ENCODE data around the gene NR6A1.

NR6A1 gene

DNA sequence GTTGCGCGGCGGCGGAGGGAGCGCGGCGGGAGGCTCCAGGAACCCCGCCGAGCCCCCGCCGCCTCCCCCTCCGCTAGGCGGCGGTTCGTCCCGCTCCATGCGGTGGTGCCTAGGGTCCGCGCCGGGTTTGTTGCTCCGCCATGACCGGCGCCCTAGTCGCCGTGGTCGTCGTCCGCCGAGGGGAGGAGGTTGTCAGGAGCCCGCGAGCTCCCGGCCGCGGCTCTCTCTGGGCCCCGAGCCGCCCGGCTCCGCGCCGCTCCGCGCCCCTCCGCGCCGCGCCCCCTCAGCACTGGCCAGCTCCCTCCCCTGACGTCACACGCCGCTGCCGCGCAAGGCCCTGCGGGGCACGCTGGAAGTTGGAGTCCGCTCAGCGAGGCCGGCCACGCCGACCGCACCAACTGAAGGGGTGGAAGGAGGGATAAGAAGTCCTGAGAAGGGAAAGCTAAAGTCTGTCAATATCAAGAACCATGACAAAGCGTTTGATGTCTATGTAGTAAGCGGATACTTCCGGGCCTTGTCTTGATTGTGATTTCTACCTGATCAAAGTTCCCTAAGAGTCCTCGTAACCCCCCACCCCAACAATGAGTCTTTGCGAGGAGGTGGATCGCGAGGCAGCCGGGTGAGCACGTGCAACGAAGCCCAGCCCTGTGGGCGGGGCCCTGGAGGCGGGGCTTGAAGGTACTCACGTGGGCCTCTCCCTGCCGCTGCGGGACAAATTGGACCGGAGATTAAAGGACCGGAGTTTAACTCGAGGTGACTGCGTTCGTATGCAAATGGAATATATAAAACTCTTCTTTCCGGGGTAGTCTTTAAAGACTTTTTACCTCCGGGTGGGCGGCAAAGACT lies at the start of gene NR6A1:
NR6A1 (minus strand) TSS at position 291 of the 846 bp plus-strand sequence.
- peak; percentile 96 for DNase-seq (ENCODE audit: low spot score)

DNA sequence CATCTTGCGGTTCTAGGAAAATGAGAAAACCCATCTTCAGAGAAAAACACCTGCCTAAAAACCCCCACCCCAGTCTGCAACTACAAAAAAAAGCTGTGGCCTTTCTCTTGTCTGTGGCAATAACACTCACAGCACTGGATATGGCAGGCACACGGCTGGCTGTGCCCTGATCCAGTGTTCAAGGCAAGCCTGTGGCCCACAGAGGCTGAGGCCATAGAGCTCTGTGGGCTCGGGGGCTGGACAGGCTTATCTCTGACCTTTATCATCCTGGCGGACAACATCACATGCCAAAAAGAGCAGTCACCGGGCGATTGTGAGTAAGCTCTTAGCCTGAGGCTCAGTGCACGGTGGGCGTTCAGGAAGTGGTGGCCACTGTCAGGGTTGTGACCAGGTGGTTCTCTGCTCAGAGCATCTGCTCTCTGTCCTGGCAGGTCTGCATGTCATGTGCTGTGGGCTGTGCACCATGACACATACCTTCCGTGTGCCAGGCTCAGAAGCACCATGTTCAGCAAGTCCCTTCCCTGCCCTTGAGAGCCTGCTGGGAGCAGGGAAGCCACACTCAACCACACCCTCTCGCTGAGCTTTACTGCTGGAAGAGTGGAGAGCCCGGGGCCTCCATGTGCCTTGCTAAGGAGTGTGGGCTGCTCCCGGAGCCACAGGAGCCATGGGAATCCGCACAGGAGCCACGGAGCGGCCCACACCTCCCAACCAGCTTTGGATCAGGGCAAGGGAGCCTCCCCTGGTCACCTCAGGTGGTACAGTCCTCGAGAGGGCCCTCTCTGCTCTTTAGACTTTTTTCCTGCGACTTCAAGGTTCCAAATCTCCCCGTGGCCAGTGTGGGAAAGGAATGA lies 47.5 kb upstream of the NR6A1 start:
- no peak for DNase-seq (ENCODE audit: low spot score)

DNA sequence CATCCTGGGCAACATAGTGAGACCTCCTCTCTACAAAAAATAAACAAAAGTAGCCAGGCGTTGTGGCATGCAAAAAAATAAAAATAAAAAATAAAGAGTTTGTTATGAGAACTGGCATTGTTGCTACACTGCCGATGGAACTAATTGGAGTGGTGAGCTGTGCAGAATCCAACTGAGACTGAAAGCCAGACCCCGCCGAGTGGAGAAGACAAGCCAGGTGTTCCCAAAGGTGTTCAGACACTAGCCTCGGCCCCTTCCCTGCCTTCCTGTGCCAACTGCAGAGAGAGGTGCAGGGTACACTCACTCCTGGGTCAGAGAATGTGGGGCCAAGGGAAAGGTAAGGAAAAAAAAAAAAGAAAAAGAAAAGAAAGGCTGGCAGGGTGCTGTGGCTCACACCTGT lies 44.5 kb upstream of the NR6A1 start:
- DNase-seq (ENCODE audit: low spot score) = no peak

DNA sequence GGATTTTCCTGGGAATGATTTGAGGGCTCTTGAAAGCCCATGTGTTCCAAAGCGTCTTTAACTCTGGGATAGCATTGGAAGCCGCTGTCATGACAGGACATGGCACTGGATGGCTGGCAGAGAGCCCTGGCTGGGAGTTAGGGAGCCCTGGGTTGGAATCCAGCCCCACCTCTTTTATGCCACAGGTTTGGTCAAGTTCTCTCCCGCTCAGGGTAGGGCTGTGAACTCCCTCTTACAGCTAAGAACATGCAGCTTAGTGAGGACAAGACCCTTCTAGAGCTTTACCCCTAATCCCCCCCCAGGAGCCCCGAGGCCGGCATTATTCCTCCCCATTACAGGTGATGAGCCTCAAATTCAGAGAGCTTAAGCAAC lies 43.0 kb upstream of the NR6A1 start:
- no peak for DNase-seq (ENCODE audit: low spot score)

DNA sequence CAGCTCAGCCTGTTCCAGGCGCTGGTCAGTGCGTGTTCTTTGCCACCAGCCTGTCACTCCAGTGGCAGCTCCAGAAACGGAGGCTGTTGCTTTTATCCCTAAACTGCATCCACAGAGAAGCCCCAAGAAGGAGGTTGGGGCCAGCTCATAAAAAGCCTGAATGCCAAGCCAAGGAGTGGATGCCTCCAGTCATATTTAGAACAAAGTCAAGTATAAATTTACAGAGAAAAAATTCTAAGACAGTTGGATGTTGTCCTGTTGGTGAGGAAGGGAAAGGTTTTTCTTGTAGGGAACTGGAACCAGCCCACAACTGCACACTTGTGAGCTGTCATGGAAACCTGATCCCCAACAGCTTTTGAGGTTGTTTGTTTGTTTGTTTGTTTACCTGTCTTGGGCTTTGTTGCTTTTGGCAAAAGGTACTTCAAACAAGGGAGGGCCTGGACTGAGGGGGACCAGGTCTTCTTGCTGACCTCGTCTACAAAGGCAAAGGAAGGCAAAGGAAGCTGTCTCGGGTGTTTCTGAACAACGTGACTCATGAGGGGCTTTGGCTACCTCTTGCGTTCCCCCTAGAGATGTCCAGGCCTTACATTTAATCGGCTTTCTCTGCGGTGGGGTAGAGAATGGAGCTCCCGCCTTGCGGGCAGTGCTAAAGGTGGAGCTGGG lies 42.5 kb upstream of the NR6A1 start:
- DNase-seq (ENCODE audit: low spot score) = no peak

DNA sequence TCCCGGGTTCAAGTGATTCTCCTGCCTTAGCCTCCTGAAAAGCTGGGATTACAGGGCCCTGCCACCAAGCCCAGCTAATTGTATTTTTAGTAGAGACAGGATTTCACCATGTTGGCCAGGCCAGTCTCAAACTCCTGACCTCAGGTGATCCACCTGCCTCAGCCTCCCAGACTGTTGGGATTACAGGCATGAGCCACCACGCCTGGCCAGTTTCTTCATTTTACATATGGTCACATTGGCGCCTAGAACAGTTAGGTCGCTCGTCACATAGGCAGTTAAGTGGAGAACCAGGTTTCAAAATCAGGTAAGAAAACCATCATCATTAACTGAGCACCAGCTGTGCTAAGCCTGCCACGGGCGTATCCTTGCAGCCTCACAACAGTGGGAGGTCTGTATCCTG lies 41.9 kb upstream of the NR6A1 start:
- no peak for DNase-seq (ENCODE audit: low spot score)

DNA sequence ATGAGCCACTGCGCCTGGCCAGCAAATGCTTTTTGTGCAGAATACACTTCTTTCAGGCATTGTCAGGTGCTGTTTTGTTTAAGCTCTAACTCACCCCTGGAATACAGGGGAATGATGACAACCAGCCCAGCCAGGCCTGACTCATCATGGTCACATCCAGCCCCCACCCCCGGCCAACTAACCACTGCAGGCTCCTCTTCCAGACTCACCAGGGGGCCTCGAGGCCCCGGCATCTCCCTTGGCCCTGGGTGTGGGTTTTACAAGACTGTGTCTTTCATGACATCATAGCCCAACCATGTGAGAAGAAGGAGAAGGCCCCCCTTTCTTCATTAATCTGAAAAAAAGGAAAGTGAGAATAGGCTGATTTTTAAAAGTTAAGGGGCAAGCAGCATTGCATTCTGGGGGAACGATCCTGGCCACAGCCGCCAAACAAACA lies 41.3 kb upstream of the NR6A1 start:
- DNase-seq (ENCODE audit: low spot score) = no peak

DNA sequence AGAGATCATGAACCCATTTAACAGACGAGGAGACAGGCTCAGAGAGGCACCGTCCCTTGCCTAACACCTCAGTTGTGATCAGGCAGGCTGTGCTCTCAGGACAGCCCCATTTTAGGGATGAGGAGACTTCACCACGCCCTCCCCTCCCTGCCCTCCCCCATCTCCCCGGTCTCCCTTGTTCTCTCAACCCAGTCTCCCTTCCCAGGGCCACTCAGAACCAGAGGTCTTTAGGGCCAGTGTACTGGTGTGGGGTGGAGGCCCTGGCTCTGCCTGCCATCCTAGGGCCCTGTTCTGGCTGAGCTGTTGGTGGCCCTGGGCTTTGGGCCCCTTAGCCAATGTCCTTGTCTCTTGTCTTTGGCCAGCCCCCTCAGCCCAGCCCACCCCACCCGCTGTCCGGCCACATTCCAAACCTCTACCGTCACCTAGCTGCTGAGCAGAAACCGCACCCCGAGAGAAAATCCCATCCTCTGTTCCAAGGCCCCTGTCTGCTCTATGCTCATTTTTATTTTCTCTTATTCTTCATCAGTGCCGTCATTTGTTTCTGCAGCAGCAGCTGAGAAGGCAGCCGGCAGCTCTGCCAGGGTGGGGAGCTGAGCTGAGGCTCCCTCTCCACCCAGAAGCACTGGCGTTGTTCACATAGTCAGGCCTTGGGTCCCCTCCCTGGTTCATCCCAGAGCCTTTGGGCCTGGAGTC lies 39.7 kb upstream of the NR6A1 start:
- DNase-seq (ENCODE audit: low spot score) = no peak

DNA sequence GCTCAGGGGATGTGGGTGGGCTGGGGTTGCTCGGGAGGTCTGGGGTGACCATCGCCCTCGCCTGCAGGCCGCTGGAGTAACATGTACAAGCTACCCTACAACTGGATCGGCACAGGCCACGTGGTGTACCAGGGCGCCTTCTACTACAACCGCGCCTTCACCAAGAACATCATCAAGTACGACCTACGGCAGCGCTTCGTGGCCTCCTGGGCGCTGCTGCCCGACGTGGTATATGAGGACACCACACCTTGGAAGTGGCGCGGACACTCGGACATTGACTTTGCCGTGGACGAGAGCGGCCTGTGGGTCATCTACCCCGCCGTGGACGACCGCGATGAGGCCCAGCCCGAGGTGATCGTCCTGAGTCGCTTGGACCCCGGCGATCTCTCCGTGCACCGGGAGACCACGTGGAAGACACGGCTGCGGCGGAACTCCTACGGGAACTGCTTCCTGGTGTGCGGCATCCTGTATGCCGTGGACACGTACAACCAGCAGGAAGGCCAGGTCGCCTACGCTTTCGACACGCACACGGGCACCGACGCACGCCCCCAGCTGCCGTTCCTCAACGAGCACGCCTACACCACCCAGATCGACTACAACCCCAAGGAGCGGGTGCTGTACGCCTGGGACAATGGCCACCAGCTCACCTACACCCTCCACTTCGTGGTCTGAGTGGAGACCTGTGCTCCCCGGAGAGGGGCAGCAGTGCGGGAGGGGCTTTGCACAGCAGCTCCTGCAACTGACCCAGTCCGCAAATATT lies 38.8 kb upstream of the NR6A1 start:
- no peak for DNase-seq (ENCODE audit: low spot score)

DNA sequence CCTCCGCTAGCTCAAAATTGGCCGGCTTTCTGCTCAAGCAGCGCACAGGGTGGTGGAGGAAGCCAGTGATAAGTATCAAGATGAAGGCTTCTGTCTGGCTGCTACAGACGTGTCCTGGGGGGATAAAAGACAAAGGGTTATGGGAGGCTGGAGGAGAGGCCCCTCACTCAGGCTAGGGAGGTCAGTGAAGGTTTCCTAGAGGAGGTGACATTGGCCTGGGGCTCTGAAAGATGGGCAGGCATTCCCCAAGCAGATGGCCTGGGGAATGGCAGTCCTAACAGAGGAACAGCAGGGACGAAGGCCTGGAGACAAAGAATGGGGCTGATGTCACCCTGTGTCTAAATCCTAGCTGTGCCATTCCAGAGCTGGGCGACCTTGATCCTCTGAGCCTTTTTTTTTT lies 38.1 kb upstream of the NR6A1 start:
- DNase-seq (ENCODE audit: low spot score) = no peak

DNA sequence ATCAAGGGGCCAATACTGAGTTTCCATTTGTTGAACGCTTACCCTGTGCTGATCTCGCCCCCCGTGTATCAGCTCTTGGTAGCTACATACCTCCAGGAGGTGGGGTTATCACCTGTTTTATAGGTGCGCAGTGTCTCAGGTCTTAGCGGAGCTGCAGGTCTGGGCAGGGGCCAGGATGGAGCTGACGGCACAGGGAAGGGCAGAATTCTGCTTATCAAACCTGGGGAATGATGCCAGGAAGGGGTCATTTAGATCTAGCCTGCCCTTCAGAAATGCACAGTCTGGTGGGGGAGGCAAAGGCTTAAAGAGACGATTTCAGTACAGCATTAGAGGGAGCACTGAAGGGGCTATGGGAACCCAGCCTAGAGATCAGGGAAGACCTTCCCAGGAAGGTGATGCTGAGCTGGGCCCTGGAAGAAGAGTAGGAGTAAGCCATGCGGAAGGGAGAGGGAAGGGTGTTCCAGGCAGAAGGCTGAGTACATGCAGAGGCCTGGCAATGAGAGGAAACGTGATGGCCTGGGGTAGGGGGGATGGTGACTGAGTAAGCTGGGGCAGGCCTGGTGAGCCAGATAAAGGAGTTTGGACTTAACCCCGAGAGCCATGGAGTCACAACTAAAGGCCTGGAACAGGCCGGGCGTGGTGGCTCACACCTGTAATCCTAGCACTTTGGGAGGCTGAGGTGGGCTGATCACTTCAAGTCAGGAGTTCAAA lies 37.3 kb upstream of the NR6A1 start:
- no peak for DNase-seq (ENCODE audit: low spot score)

DNA sequence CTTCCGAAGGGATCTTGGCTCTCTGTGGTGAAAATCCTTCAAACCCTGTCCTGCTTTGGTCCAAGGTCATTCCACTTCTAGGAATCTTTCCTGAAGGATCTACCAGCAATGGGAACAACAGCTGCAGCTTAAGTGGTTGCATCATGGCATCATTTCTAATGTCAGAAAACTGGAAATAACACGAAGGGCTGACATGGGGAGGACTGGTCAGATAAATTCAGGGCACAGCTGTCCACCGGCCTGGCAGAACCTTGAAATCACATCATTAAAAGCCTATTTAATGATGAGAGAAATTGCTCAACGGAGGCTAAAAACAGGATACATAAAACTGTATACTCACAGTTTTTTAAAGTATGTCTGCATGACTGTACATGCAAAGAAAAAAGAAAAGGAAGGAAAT lies 34.1 kb upstream of the NR6A1 start:
- DNase-seq (ENCODE audit: low spot score) = no peak

DNA sequence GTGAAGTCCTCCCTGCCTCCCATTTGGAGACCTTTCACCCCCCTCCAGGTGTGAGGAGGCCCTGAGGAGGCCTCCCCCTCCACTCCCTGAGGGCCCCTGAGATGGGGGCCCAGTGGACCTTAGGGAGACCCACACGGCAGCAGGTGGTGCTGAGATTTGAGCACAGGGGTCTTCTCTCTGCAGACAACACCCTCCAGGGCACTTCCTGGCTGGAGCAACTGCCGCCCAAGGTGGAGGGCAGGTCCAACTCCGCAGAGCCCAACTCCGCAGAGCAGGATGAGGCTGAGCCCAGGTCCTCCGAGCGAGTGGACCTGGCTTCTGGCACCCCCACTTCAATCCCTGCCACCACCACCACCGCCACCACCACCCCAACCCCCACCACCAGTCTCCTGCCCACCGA lies 32.8 kb upstream of the NR6A1 start:
- DNase-seq (ENCODE audit: low spot score) = no peak

DNA sequence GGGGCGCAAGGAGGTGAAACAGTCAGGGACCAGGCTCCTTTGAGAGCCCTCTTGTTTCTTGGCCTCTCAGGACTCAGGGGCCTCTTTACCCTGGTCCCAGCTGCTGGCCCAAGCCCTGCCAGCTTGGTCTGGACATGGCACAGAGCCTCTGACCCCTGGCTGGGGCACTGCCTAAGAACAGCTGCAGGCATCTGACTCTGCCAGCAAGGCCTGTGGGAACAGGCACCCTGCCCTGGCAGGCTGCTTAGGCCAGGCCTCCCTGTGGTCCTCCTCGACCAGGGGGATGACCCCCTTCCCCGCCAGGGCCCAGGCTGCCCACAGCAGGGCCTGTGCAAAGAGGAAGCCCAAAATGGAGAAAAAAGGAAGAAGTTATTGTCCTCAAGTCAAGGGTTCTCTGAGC lies 31.3 kb upstream of the NR6A1 start:
- no peak for DNase-seq (ENCODE audit: low spot score)

DNA sequence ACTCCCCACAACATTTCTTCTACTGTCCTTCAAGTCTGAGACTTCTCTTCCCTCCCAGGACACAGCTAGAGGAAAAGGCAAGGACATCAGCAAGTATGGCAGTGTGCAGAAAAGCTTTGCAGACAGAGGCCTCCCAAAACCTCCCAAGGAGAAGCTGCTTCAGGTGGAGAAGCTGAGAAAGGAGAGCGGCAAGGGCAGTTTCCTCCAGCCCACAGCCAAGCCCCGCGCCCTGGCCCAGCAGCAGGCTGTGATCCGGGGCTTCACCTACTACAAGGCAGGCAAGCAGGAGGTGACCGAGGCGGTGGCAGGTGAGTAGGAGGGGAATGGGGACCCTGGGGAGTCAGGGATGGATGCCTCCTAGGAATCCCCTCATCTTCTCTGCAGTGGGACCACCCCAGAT lies 30.2 kb upstream of the NR6A1 start:
- DNase-seq (ENCODE audit: low spot score) = no peak

DNA sequence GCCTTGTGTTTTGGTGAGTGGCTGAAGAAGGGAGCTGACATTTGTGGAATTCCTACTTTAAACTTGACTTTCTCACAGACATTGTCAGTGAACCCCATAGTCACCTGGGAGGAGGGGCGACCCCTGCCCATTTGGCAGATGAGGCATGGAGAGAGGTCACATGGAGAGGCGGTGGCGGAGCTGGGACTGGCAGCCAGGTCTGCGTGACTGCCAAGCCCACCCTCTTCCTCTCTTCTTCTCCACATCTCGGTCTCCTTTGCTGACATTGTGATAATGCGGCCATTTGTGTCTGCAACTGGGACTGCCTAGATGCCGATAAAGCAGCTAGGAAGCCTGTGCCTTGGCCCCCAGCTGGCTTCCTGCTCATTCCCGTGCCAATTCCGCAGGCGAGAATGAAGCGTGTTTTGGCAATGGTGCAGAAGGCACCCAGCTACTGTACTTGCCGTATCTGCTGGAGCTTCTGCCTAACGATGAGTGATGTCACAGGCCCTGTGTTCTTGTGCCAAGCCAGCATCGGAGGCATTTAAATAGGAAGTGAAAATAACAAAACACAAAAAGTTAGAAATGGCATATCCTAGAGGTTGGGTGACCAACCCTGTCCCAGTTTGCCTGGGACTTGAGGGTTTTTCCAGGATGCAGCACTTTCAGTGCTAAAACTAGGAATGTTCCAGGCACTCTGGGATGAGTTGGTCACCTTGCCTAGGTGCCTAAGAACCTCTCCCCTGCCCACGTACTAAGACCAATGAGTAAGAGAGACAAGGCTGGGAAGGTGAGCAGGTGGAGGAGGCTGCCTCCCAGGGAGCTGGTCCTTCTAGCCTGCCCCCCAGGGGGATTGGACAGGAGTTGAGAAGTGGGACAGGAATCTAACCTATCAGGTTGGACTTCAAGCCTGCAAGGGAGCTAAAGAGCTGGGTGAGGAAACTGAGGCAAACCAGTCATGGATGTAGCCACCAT lies 29.5 kb upstream of the NR6A1 start:
- peak; percentile 75 for DNase-seq (ENCODE audit: low spot score)

DNA sequence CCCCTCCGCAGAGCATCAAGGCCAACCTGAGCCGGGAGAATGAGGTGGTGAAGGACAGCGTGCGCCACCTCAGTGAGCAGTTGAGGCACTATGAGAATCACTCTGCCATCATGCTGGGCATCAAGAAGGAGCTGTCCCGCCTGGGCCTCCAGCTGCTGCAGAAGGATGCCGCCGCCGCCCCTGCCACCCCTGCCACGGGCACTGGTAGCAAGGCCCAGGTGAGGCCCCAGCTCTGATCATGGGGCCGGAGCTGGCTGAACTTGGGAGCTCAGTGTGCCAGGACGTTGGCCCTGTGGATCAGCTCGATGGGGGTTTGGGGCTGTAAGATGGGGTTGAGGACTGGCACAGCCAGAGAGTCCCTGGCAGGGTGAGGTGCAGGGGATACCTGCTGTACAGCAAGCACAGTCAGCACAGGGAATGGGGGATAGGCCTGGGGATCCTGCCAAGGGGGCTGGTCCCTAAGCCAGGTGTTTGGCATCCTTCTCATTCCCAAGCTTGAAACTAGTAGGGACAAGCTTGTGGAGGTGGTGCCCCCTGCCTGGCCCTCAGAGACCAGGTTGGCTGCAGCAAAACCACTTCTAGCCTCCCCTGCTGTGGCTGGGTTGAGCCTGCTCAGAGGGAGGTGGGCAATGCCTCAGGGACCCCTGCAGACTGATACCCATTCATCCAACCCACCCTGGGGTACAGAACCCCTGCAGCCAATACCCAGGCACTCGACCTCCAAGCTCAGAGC lies 28.3 kb upstream of the NR6A1 start:
- DNase-seq (ENCODE audit: low spot score) = no peak

DNA sequence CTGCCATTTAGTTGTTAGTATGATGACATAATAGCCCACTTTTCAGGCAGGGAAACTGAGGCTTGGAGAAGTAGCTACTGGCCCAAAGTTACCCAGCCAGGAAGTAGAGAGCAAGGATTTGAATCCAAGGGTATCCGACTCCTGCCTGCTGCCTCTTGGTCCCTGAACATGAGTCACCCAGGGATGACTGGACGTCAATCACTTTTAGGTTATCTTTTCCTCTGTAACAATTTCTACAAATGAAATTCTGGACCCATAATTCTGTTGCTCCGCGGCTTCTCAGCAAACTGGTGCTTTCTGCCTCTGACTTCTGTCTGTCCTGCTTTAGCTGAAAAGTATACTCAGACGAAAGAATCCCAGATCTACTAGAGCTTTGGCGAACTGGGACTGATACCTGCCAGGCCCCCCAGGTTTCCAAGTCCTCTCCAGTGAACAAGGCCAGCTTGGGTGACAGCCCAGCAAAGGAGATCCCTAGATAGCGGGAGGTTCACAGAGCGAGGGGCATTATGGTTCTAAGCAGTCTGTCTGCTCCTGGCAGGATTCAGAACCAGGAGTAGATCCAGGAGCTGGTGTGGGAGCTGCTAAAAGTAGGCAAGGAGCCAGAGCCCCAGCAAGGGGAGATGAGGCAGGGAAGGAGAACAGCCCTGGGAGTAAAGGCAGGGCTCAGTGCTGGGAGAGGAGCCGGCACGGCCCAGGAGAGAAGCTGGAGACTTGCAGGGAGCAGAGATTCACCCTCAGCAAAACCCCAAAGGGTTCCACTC lies 26.4 kb upstream of the NR6A1 start:
- DNase-seq (ENCODE audit: low spot score) = no peak
